Activated naive CD4-positive, alpha-beta T cell treated with anti-CD3 and anti-CD28 coated beads, Interleukin-2, amount 50 U/mL, for 72 hours (primary cell): ENCODE measurements around the gene DCAF5. TPM values are rescaled to one million over a fixed set of nuclear protein-coding genes. Genes with fewer than 3 reads are reported as not detected.
"Not testable (repeated sequence)": the region's sequence is repeated elsewhere in the genome, so short reads cannot be mapped to it uniquely, and the experiment has no call there.

ENCODE experiments used
- ATAC-seq, 2 donors: fragments of 150-1000 bp; cut with Tn5 transposase; 2 replicates each; pipeline ENCODE4 v1.10.0; 2021; ENCODE audit warnings: mild to moderate bottlenecking in 2 of 2, moderate library complexity in 2 of 2
- DNase-seq, 2 donors: peaks; one replicate each; pipeline ENCODE4 v3.0.0; 2021 to 2022; ENCODE audit warnings: low spot score in 2 of 2
- H3K27ac Mint-ChIP-seq, 2 donors: one replicate each; pipeline ENCODE4 v1.8.0; 2022; ENCODE audit warnings: mild to moderate bottlenecking in 2 of 2, mixed read lengths in 2 of 2
- H3K36me3 Mint-ChIP-seq, 2 donors: one replicate each; pipeline ENCODE4 v1.8.0; 2022; ENCODE audit warnings: mixed read lengths in 2 of 2
- H3K9me3 Mint-ChIP-seq, 2 donors: one replicate each; pipeline ENCODE4 v1.8.0; 2022; ENCODE audit warnings: mixed read lengths in 2 of 2
- total RNA-seq, 2 donors: library from RNA; stranded (reverse); gene quantifications; one replicate each; pipeline ENCODE4 v1.2.3, GENCODE V29; 2022

DCAF5 gene
- total RNA-seq, 2 donors from 2014 or later: 37.2 to 41.5 TPM

GRCh38 chr14:69044965-69045555 is 107.9 kb downstream of the DCAF5 start:
- Mint-ChIP-seq H3K27ac (no peak overlapping the region), H3K36me3 (no peaks in the 10 kb centered on the region), H3K9me3 (no peaks in the 10 kb centered on the region)
- no peak for DNase-seq
- no peak for ATAC-seq

- ATAC-seq (no peak), DNase-seq (no peak)
Measured at GRCh38 chr14:69044296-69044695, 108.6 kb downstream of the DCAF5 start.

DNA sequence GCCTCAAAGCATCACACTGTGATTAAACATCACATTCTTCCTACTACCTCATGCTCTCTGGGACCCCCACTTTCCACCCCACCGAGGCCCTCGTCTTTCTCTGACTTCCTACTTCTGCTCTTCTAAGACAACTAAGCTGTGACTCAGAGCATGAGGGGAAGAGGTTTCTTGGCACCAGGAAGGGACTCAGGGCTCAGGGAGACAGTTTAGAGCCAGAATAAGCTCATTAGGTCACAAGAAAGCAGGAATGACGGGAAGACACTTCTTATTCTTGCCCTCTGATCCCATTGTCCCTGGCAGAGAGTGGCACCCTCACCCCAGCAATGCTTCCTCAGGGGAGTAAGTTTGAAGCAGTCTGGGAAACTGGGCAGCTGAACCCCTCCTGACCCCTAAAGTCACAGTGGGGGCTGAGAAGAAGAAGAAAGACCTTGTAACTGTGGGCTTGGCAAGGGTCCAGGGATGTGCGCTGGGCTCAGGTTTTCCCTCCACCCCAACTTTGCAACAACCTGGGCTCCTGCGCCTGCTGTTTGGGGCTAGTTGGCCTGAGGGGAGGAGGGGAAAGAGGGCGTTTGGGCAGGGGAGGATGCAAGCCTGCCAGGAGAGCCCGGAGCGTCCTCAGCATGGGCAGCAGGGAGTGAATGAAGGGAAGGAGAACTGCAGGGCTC is 109.2 kb downstream of the DCAF5 start:
- DNase-seq: no peak
- no peak overlapping the region for H3K27ac Mint-ChIP-seq
- ATAC-seq: no peak
- H3K36me3 Mint-ChIP-seq: no peaks in the 10 kb centered on the region
- no peaks in the 10 kb centered on the region for H3K9me3 Mint-ChIP-seq

More at GRCh38 chr14:69044296-69044695, 108.6 kb downstream of the DCAF5 start:
- Mint-ChIP-seq H3K36me3 (no peaks in the 10 kb centered on the region), H3K9me3 (no peaks in the 10 kb centered on the region), H3K27ac (no peak overlapping the region)

- Mint-ChIP-seq H3K36me3 (no peaks in the 10 kb centered on the region), H3K9me3 (no peaks in the 10 kb centered on the region), H3K27ac (no peak overlapping the region)
- DNase-seq: no peak
- ATAC-seq: no peak
Measured at GRCh38 chr14:69042787-69043444, 110.0 kb downstream of the DCAF5 start.

GRCh38 chr14:69042299-69042698 is 110.6 kb downstream of the DCAF5 start:
- DNase-seq (no peak), ATAC-seq (no peak)
- Mint-ChIP-seq H3K36me3 (no peaks in the 10 kb centered on the region), H3K27ac (no peak overlapping the region), H3K9me3 (no peaks in the 10 kb centered on the region)

DNA sequence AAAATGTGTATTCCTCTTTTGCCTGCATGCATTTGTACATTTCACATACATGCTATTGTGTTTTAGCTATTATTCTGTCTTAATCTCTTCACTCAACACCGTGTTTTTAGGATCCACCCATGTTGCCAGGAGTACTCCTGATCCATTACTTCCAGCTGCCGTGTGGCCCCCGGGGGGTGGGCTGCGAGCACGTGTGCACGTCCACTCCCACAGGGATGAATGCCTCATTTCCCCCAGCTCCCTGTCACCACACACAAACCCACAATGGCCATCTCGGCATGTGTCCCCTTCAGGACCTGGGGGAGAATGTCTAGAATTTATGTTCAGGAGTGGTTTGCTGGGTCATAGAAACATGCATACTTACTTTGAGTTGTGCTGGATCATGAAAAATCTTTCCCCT is 111.1 kb downstream of the DCAF5 start:
- ATAC-seq: no peak
- H3K9me3 Mint-ChIP-seq: no peaks in the 10 kb centered on the region
- no peaks in the 10 kb centered on the region for H3K36me3 Mint-ChIP-seq
- H3K27ac Mint-ChIP-seq: no peak overlapping the region
- DNase-seq: no peak

GRCh38 chr14:69040353-69040752 is 112.6 kb downstream of the DCAF5 start:
- H3K36me3 Mint-ChIP-seq: no peaks in the 10 kb centered on the region
- DNase-seq (no peak), ATAC-seq (no peak)
- no peak overlapping the region for H3K27ac Mint-ChIP-seq
- H3K9me3 Mint-ChIP-seq: no peaks in the 10 kb centered on the region

DNA sequence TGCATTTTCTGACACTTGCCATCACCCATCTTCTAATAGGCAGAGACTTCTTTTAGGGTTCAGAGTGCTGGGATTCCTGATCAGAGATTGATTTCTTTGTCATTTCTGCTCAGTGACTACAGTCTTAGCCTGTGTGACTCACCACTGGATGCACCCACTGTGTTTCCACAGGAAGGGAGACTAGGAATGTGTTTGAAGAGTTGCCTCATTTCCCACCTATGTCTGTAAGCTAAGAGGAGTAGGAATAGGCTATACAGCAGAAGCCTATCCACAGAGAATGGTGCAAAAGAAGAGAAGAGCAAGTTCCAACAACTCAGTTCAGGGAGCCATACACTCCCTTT is 113.7 kb downstream of the DCAF5 start:
- no peak overlapping the region for H3K27ac Mint-ChIP-seq
- H3K9me3 Mint-ChIP-seq: no peaks in the 10 kb centered on the region
- no peak for ATAC-seq
- DNase-seq: no peak
- no peaks in the 10 kb centered on the region for H3K36me3 Mint-ChIP-seq

- no peaks in the 10 kb centered on the region for H3K9me3 Mint-ChIP-seq
- H3K36me3 Mint-ChIP-seq: no peaks in the 10 kb centered on the region
- no peak for ATAC-seq
- H3K27ac Mint-ChIP-seq: no peak overlapping the region
- DNase-seq: no peak
Measured at GRCh38 chr14:69038455-69039287, 114.2 kb downstream of the DCAF5 start.

DNA sequence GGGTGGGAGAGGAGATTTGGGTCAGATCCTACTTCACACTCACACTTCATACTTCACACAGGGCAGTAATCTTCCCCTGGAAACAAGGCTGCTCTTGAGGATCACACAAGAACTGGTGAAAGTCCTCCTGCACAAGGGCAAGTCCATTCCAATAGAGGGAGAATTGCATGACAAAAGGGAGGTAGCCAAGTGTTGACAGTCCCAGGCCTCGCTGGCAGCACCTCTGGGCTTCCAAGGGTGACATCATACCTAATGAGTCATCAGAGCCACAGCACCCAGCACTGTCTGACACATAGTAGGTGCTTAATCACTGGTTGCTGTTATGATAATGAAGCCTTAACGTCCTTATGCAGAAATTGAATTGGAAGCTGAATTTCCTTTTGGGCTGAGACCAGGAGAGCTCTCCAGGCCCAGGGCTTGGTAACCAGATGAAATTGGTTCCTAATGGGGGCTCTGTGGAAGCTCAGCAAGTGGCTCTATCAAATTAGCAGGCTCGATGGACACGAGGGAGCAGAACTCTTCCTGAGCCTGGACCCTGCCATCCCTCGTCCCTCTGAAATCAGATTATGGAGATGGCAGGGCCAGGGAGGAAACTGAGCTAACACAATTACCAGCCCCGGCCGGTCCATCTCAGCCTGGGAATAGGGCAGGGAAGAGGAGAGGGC is 115.0 kb downstream of the DCAF5 start:
- Mint-ChIP-seq H3K36me3 (no peaks in the 10 kb centered on the region), H3K27ac (no peak overlapping the region), H3K9me3 (no peaks in the 10 kb centered on the region)
- peak; percentile 18 to 97 for ATAC-seq
- DNase-seq: no peak

DNA sequence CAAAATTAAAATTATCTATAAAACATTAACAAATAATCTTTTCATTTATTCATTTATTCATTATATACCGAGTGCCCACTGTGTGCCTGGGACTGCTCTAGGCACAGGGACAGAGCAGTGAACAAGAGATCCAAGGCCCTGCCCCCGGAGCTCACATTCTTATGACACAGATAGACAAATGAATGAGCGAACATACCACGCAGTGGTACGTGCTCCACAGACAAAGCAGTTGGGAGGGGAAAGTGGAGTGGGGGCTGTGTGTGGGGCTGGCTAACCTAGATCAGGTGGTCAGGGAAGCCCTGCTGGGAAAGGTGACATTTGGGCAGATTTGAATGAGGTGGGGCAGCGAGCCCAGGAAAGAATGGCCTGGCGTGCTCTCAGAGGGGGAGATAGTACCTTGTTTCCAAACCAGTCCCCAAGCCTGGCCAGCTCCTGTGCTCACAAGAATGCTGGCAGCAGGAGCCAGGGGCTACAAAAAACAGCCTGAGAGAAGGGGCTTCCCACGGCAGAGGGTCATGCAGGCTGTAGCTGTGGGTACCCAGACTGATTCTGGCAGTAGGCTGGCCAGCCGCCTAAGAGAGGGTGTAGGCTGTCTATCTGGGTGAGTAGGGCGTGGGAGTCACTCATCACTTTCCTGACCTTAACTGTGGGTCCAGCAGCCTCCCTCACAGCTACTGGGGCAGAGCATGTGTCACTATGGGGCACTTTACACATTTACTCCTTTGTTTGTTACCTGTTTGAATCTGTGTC is 116.0 kb downstream of the DCAF5 start:
- ATAC-seq (peak in 1 of 2 donors; percentile 28), DNase-seq (no peak)
- Mint-ChIP-seq H3K9me3 (no peaks in the 10 kb centered on the region), H3K36me3 (no peaks in the 10 kb centered on the region), H3K27ac (peak overlapping the region in 1 of 2 donors; percentile 55)

DNA sequence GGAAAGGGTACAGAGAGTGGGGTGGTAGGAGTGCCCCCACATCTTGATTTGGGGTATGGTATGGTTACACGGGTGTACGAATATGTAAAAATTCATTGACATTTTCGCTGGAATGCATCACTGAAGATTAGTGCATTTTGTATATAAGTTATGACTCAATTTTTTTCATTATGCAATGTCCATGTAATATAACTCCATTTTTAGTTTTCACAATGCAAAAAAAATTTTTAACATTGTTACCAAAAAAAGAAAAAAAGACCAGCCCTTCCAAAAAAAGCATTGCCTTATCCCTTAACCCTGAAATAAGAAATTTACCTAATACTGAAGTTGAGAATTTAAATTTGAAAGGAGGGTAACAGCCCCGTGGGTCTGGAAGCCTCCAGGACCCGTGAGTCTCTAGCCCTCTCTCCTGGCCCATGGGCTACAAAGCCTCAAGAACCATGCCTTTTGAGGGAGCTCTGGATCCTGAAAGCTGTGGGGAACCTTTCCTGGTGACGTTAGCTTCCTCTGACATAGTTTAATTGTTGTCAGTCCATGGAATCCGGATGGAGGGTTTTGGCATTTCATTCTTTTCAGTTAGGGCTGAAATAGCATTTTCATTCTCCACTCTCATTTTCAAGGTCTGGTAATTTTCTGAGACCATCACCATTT is 118.2 kb downstream of the DCAF5 start:
- no peaks in the 10 kb centered on the region for H3K36me3 Mint-ChIP-seq
- no peak for DNase-seq

DNA sequence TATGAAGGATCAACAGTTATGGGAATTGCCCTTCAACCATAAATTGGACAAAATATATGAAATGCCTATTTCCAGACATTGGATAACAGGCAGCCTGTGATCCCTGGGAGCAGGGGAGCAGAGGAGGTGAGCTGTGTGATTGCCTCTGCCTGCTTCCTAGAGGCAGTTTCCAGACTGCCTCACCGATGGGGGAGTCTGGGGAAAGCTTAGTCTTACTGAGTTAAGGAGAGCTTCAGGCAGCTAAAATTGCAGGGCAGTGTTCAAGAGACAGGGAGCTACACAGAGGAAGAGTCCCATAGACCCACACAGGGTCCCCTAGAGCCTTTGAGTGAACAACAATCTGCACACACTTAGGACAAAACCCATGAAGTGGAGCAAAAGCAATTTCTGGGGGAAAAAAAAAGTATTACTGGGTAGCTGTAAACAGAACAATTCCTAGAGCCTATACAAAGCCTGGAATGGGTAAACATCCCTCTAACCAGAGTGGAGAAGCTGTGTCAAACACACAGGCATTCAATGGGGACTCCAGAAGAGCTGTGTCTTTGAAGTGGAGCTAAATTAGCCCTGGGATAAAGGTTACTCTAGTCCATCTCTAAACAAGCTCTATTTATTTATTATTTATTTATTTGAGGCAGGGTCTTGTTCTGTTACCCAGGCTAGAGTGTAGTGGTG is 125.5 kb downstream of the DCAF5 start:
- Mint-ChIP-seq H3K9me3 (no peaks in the 10 kb centered on the region), H3K36me3 (no peaks in the 10 kb centered on the region), H3K27ac (no peak overlapping the region)
- DNase-seq (no peak), ATAC-seq (no peak)

More for the DNA sequence above, 118.2 kb downstream of the DCAF5 start:
- Mint-ChIP-seq H3K9me3 (no peaks in the 10 kb centered on the region), H3K27ac (no peak overlapping the region)
- ATAC-seq: no peak

- no peak for ATAC-seq
- no peak for DNase-seq
- no peak overlapping the region for H3K27ac Mint-ChIP-seq
- H3K9me3 Mint-ChIP-seq: no peaks in the 10 kb centered on the region
- H3K36me3 Mint-ChIP-seq: no peaks in the 10 kb centered on the region
Measured at GRCh38 chr14:69023035-69023434, 129.9 kb downstream of the DCAF5 start.

DNA sequence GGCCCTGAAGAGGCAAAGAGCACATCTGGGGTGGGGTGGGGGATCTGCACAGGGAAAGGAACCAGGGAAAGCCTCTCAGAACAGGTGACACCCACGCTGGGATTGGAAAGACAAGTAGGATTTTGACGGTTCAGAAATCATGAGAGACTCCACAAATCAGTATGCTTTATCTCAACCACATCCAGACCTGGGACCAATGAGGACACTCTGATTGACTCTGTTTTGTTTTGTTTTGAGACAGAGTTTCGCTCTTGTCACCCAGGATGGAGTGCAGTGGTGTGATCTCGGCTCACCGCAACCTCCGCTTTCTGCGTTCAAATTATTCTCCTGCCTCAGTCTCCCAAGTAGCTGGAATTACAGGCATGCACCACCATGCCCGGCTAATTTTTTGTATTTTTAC is 130.8 kb downstream of the DCAF5 start:
- not testable (repeated sequence) for H3K27ac Mint-ChIP-seq, DNase-seq, ATAC-seq, H3K9me3 Mint-ChIP-seq, H3K36me3 Mint-ChIP-seq
